Upper lobe of right lung (tissue), 1 donor: Measurements from ENCODE around the gene PSMD11. TPM values are rescaled to one million over a fixed set of nuclear protein-coding genes. Genes with fewer than 3 reads are reported as not detected.

ENCODE experiments used
- ATAC-seq: fragments of 200-7000 bp; cut with Tn5 transposase; one replicate; pipeline ENCODE4 v1.9.1; 2020; ENCODE audit warnings: mild to moderate bottlenecking, moderate library complexity
- DNase-seq: peaks from one replicate; pipeline ENCODE4 v3.0.0-alpha.2; 2020
- H3K27ac ChIP-seq: fragments of 200-600 bp; one replicate; pipeline ENCODE4 v1.8.0; 2022
- H3K27me3 ChIP-seq: fragments of 200-600 bp; one replicate; pipeline ENCODE4 v1.8.0; 2022; ENCODE audit warnings: mild to moderate bottlenecking
- H3K36me3 ChIP-seq: fragments of 200-600 bp; one replicate; pipeline ENCODE4 v1.8.0; 2022
- H3K4me1 ChIP-seq: fragments of 200-600 bp; one replicate; pipeline ENCODE4 v1.8.0; 2022
- H3K4me3 ChIP-seq: fragments of 200-600 bp; one replicate; pipeline ENCODE4 v1.8.0; 2022; ENCODE audit warnings: mild to moderate bottlenecking
- H3K9me3 ChIP-seq: fragments of 200-600 bp; one replicate; pipeline ENCODE4 v1.8.0; 2022
- intact Hi-C: fragments of 100-400 bp; cut with DNase I; formaldehyde crosslinking; loops from one replicate; pipeline ENCODE4 v1.11.0; 2022
- total RNA-seq: library from RNA; stranded (reverse); fragmentation: NEBNext Ultra II Directional; extraction: Animal tissue kit (Norgen Biotek cat#: 25700); gene quantifications from one replicate; pipeline ENCODE4 v1.2.1, GENCODE V29; 2021
- TF ChIP-seq, protein P1 (sequence below): fragments of 200-600 bp; IDR thresholded peaks from one replicate; pipeline ENCODE4 v1.8.0; 2022; ENCODE audit warnings: antibody characterized with exemption
- donor health status: DM: no; HTN: yes; CAD: no; lungs with severe emphysema.

The PSMD11 gene
- total RNA-seq, 1 donor from 2014 or later, result 62.8 TPM

DNA sequence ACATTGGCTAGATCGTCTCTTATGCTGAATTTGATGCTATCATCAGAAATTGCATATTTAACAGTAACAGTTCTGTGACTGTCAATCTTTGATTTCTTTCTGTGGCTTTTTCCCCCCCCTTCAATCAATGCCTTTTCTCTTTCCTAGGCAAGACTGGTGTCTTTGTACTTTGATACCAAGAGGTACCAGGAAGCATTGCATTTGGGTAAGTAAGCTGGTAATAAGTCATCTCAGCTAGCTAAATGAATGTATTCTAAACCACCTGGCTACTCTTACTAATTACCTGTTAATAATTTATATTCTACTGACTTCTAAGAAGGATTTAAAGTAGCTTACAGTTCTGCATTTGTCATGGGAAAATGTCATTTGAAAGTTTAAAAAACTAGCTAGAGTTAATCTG, 20.1 kb downstream of the PSMD11 start:
- ATAC-seq, result no peak
- TF ChIP-seq, protein P1, sequence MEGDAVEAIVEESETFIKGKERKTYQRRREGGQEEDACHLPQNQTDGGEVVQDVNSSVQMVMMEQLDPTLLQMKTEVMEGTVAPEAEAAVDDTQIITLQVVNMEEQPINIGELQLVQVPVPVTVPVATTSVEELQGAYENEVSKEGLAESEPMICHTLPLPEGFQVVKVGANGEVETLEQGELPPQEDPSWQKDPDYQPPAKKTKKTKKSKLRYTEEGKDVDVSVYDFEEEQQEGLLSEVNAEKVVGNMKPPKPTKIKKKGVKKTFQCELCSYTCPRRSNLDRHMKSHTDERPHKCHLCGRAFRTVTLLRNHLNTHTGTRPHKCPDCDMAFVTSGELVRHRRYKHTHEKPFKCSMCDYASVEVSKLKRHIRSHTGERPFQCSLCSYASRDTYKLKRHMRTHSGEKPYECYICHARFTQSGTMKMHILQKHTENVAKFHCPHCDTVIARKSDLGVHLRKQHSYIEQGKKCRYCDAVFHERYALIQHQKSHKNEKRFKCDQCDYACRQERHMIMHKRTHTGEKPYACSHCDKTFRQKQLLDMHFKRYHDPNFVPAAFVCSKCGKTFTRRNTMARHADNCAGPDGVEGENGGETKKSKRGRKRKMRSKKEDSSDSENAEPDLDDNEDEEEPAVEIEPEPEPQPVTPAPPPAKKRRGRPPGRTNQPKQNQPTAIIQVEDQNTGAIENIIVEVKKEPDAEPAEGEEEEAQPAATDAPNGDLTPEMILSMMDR, result no peak
- H3K27ac ChIP-seq, result no peak overlapping the region
- intact Hi-C loops, result no loop called here
- no peaks in the 10 kb centered on the region for H3K27me3 ChIP-seq
- peaks cover 96% of the 10 kb centered on the region for H3K36me3 ChIP-seq
- no peak for DNase-seq
- H3K4me3 ChIP-seq, result no peak overlapping the region
- no peaks in the 10 kb centered on the region for H3K9me3 ChIP-seq
- no peaks in the 10 kb centered on the region for H3K4me1 ChIP-seq

DNA sequence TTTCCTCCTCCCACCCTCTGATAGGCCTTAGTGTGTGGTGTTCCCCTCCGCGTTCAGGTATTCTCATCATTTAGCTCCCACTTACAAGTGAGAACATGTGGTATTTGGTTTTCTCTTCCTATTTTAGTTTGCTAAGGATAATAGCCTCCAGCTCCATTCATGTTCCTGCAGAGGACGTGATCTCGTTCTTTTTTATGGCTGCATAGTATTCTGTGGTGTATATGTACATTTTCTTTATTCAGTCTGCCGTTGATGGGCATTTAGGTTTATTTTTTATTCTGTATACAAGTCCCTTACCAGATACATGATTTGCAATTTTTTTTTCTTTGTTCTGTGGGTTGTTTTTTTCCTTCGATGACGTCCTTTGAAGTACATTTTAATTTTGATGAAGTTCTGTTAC, 23.6 kb downstream of the PSMD11 start:
- H3K4me3 ChIP-seq, result no peak overlapping the region
- ATAC-seq (no peak), DNase-seq (no peak)
- no peaks in the 10 kb centered on the region for H3K4me1 ChIP-seq
- no peaks in the 10 kb centered on the region for H3K9me3 ChIP-seq
- TF ChIP-seq, protein P1, result no peak
- intact Hi-C loops, result no loop called here
- H3K27ac ChIP-seq, result no peak overlapping the region
- peaks cover 98% of the 10 kb centered on the region for H3K36me3 ChIP-seq
- no peaks in the 10 kb centered on the region for H3K27me3 ChIP-seq

DNA sequence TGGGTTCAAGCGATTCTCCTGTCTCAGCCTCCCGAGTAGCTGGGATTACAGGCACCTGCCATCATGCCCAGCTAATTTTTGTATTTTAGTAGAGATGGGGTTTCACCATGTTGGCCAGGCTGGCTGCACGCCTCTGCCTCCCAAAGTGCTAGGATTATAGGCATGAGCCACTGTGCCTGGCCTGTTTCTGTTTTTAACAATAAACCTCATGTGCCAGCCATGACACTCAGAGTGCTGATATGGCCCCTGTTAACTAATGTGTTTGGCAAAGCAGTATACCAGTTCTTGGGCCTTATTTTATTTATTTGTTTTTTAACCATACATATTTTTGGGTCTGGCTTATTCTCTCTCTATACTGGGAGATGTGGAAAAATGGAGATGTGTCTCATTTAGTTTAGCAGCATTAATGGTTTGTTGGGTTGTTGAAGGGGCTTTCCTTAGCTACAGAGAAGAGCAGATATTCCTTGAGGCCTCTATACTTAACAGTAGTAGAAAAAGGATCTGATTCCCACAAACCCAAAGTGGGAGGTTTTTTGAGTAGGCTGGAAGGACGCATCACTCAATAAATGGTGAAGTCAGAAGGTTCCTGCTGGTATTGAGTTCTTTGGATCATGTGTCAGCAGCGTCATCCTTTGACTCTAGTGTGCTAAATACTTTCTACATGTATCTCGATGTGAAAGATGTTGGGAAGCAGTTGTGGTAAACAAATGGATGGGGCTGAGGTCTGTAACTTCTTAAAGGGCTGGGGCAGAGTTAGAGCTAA, 26.3 kb downstream of the PSMD11 start:
- intact Hi-C loops, result no loop called here
- TF ChIP-seq, protein P1, result no peak

DNA sequence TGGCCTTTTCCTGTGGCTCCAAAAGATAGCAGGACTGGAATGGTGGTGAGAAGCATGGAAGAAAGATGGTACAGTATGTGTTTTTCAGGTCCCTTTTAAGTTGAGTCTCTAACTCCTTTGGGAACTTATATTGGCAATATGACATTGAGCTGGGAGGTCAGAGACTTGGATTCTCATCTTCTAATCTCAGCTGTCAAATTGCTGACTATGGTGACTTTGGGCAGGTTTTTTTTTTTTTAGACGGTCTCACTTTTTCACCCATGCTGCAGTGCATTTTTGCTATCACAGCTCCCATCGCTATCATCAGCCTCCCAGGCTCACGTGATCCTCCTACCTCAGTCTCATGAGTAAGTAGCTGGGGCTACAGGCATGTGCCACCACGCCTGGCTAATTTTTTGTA, 27.3 kb downstream of the PSMD11 start:
- ATAC-seq (no peak), DNase-seq (no peak)
- no peaks in the 10 kb centered on the region for H3K27me3 ChIP-seq
- H3K9me3 ChIP-seq, result no peaks in the 10 kb centered on the region
- no peak overlapping the region for H3K4me3 ChIP-seq
- H3K27ac ChIP-seq, result no peak overlapping the region
- TF ChIP-seq, protein P1, result no peak
- H3K4me1 ChIP-seq, result no peaks in the 10 kb centered on the region
- H3K36me3 ChIP-seq, result peaks cover 98% of the 10 kb centered on the region
- intact Hi-C loops, result no loop called here

More for the DNA sequence above, 26.3 kb downstream of the PSMD11 start:
- peaks cover 98% of the 10 kb centered on the region for H3K36me3 ChIP-seq
- DNase-seq (no peak), ATAC-seq (no peak)
- no peaks in the 10 kb centered on the region for H3K4me1 ChIP-seq
- no peaks in the 10 kb centered on the region for H3K9me3 ChIP-seq
- H3K27ac ChIP-seq, result no peak overlapping the region
- H3K4me3 ChIP-seq, result no peak overlapping the region
- no peaks in the 10 kb centered on the region for H3K27me3 ChIP-seq

DNA sequence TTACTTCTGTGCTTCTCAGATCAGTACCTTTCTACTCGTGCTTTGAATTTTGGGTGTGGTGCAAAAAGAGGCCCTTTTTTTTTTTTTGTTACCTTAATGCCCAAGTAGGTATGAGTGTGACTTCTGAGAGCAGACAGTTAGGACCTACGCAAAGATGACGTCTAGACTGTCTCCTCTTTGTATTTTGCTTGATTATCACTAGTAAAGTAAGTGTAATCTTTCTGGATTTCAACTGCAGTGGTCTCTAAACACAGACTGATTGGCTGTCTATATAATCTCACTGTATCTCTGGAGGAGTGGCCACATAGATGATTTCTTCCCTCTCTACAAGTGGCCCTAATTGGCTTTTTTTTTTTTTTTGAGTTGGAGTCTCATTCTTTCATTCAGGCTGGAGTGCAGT, 30.9 kb downstream of the PSMD11 start:
- H3K4me1 ChIP-seq, result no peaks in the 10 kb centered on the region
- ATAC-seq, result no peak
- no peaks in the 10 kb centered on the region for H3K27me3 ChIP-seq
- no peak overlapping the region for H3K4me3 ChIP-seq
- TF ChIP-seq, protein P1, result no peak
- DNase-seq, result no peak
- H3K27ac ChIP-seq, result no peak overlapping the region
- peaks cover 99% of the 10 kb centered on the region for H3K36me3 ChIP-seq
- intact Hi-C loops, result no loop called here
- no peaks in the 10 kb centered on the region for H3K9me3 ChIP-seq
